Measurements from ENCODE around the gene SLC39A12. TPM values are rescaled to one million over a fixed set of nuclear protein-coding genes. Genes with fewer than 3 reads are reported as not detected.

SLC39A12 gene
- polyA plus RNA-seq, 1 donor (not counting 4 experiments of a cell fraction or from before 2014, with no cell fraction given) = 0.07 TPM

GRCh38 chr10:17907641-17908040, 44.1 kb upstream of the SLC39A12 start:
- Histone ChIP-seq H3K4me1 (ENCODE audit: control insufficient read depth, extremely low read depth, insufficient read depth, low read length) (no peaks in the 10 kb centered on the region), H3K9me3 (ENCODE audit: control insufficient read depth, low read depth, low read length) (no peaks in the 10 kb centered on the region), H3K9ac (ENCODE audit: control insufficient read depth, extremely low read depth, insufficient read depth, low read length) (no peak overlapping the region), H2AFZ (ENCODE audit: control insufficient read depth, low read length) (no peak overlapping the region), H3K4me3 (ENCODE audit: control insufficient read depth in 2 of 3, extremely low read depth in 1 of 3, insufficient read depth in 2 of 3, low read depth in 1 of 3, low read length in 3 of 3) (no peak overlapping the region), H3K79me2 (ENCODE audit: control insufficient read depth, insufficient read depth, low read length) (no peaks in the 10 kb centered on the region), H3K9me1 (ENCODE audit: control insufficient read depth, extremely low read depth, insufficient read depth, low read length) (no peaks in the 10 kb centered on the region), H4K20me1 (ENCODE audit: control insufficient read depth, extremely low read depth, insufficient read depth, low read length) (no peaks in the 10 kb centered on the region), H3K27me3 (ENCODE audit: control insufficient read depth, extremely low read depth, insufficient read depth, low read length) (no peaks in the 10 kb centered on the region), H3K36me3 (ENCODE audit: control insufficient read depth in 2 of 2, extremely low read depth in 1 of 2, insufficient read depth in 2 of 2, low read length in 2 of 2) (no peaks in the 10 kb centered on the region), H3K4me2 (ENCODE audit: control insufficient read depth, extremely low read depth, insufficient read depth, low read depth, low read length) (no peak overlapping the region), H3K27ac (ENCODE audit: control insufficient read depth, insufficient read depth, low read length) (no peak overlapping the region)
- dilution Hi-C loops (cut with MboI; ENCODE audit: extremely low pct_ligation_motif_present, low sequenced_read_pairs) = no loop called here
- DNase-seq (ENCODE audit: low read depth, low spot score) (no peak), FAIRE-seq (no peak)
- TF ChIP-seq CTCF (optimal IDR thresholded peaks at IDR 0.05 in 1 of 3, IDR thresholded peaks at IDR 0.05 in 1 of 3, conservative IDR thresholded peaks at IDR 0.05 in 1 of 3; ENCODE audit: extremely low read depth in 1 of 3, insufficient read depth in 2 of 3, low read length in 3 of 3) (no peak), EZH2 (IDR thresholded peaks at IDR 0.05; ENCODE audit: low read length) (no peak)

- no peak for DNase-seq (ENCODE audit: low read depth, low spot score)
- no peak overlapping the region for H3K4me2 ChIP-seq (ENCODE audit: control insufficient read depth, extremely low read depth, insufficient read depth, low read depth, low read length)
- H2AFZ ChIP-seq (ENCODE audit: control insufficient read depth, low read length) = no peak overlapping the region
- peak; percentile 79 for FAIRE-seq
- no peak overlapping the region for H3K9ac ChIP-seq (ENCODE audit: control insufficient read depth, extremely low read depth, insufficient read depth, low read length)
- no peak overlapping the region for H3K27ac ChIP-seq (ENCODE audit: control insufficient read depth, insufficient read depth, low read length)
- no peaks in the 10 kb centered on the region for H3K36me3 ChIP-seq (ENCODE audit: control insufficient read depth in 2 of 2, extremely low read depth in 1 of 2, insufficient read depth in 2 of 2, low read length in 2 of 2)
- no peak overlapping the region for H3K4me3 ChIP-seq (ENCODE audit: control insufficient read depth in 2 of 3, extremely low read depth in 1 of 3, insufficient read depth in 2 of 3, low read depth in 1 of 3, low read length in 3 of 3)
- H3K79me2 ChIP-seq (ENCODE audit: control insufficient read depth, insufficient read depth, low read length) = no peaks in the 10 kb centered on the region
- dilution Hi-C loops (cut with MboI; ENCODE audit: extremely low pct_ligation_motif_present, low sequenced_read_pairs) = no loop called here
- no peaks in the 10 kb centered on the region for H3K27me3 ChIP-seq (ENCODE audit: control insufficient read depth, extremely low read depth, insufficient read depth, low read length)
- H3K9me1 ChIP-seq (ENCODE audit: control insufficient read depth, extremely low read depth, insufficient read depth, low read length) = no peaks in the 10 kb centered on the region
- no peaks in the 10 kb centered on the region for H4K20me1 ChIP-seq (ENCODE audit: control insufficient read depth, extremely low read depth, insufficient read depth, low read length)
- peak; percentile 54 to 62 (median 62) for TF ChIP-seq CTCF (optimal IDR thresholded peaks at IDR 0.05 in 1 of 3, IDR thresholded peaks at IDR 0.05 in 1 of 3, conservative IDR thresholded peaks at IDR 0.05 in 1 of 3; ENCODE audit: extremely low read depth in 1 of 3, insufficient read depth in 2 of 3, low read length in 3 of 3)
- no peak for TF ChIP-seq EZH2 (IDR thresholded peaks at IDR 0.05; ENCODE audit: low read length)
- H3K4me1 ChIP-seq (ENCODE audit: control insufficient read depth, extremely low read depth, insufficient read depth, low read length) = no peaks in the 10 kb centered on the region
- no peaks in the 10 kb centered on the region for H3K9me3 ChIP-seq (ENCODE audit: control insufficient read depth, low read depth, low read length)
These were observed 41.5 kb upstream of the SLC39A12 start for GRCh38 chr10:17910125-17910789.

All from keratinocyte (primary cell).